Calu3 (cell line): ENCODE data around the gene GLT1D1. TPM values are rescaled to one million over a fixed set of nuclear protein-coding genes. Genes with fewer than 3 reads are reported as not detected.

Experiments used
- BruUV-seq: library from RNA; stranded (reverse); fragments of 400-500 nt; replicated peaks from 2 replicates; lab custom pipeline; 2021; lab: Mats Ljungman, UMichigan
- CTCF ChIA-PET: fragments of 300-600 bp; sonication (Branson Sonifier 250); formaldehyde crosslinking; loops from one replicate; lab custom pipeline; 2022; ENCODE audit warnings: antibody characterized with exemption; lab: Charles Lee
- DNase-seq: peaks from one replicate; pipeline ENCODE4 v3.0.0; 2022
- H3K27ac Mint-ChIP-seq: one replicate; pipeline ENCODE4 v1.8.0; 2022; ENCODE audit warnings: mixed read lengths; ENCODE audit not compliant: unreplicated experiment
- H3K27me3 Mint-ChIP-seq: one replicate; pipeline ENCODE4 v1.8.0; 2022; ENCODE audit warnings: mixed read lengths; ENCODE audit not compliant: unreplicated experiment
- H3K36me3 Mint-ChIP-seq: one replicate; pipeline ENCODE4 v1.8.0; 2022; ENCODE audit warnings: mild to moderate bottlenecking, moderate library complexity, mixed read lengths; ENCODE audit not compliant: insufficient read depth, unreplicated experiment
- H3K4me1 Mint-ChIP-seq: one replicate; pipeline ENCODE4 v1.8.0; 2022; ENCODE audit warnings: mild to moderate bottlenecking, low read depth, mixed read lengths; ENCODE audit not compliant: unreplicated experiment
- H3K4me3 Mint-ChIP-seq: one replicate; pipeline ENCODE4 v1.8.0; 2022; ENCODE audit warnings: mild to moderate bottlenecking, low read depth, moderate library complexity, mixed read lengths; ENCODE audit not compliant: unreplicated experiment
- H3K9me3 Mint-ChIP-seq: one replicate; pipeline ENCODE4 v1.8.0; 2022; ENCODE audit warnings: low read depth, mixed read lengths; ENCODE audit not compliant: unreplicated experiment
- intact Hi-C: fragments of 100-400 bp; cut with micrococcal nuclease; formaldehyde crosslinking; loops from one replicate; pipeline ENCODE4 v1.10.0; 2022; ENCODE audit not compliant: unreplicated experiment
- total RNA-seq: library from RNA; stranded (reverse); gene quantifications from 2 replicates; pipeline ENCODE4 v1.2.3, GENCODE V29; 2022
- TF ChIP-seq, protein P1 (sequence below): fragments of 200-600 bp; IDR thresholded peaks from one replicate; pipeline ENCODE4 v1.8.0; 2022; ENCODE audit warnings: antibody characterized with exemption; ENCODE audit not compliant: unreplicated experiment

Gene GLT1D1
- total RNA-seq, 1 experiment from 2014 or later: not detected

DNA sequence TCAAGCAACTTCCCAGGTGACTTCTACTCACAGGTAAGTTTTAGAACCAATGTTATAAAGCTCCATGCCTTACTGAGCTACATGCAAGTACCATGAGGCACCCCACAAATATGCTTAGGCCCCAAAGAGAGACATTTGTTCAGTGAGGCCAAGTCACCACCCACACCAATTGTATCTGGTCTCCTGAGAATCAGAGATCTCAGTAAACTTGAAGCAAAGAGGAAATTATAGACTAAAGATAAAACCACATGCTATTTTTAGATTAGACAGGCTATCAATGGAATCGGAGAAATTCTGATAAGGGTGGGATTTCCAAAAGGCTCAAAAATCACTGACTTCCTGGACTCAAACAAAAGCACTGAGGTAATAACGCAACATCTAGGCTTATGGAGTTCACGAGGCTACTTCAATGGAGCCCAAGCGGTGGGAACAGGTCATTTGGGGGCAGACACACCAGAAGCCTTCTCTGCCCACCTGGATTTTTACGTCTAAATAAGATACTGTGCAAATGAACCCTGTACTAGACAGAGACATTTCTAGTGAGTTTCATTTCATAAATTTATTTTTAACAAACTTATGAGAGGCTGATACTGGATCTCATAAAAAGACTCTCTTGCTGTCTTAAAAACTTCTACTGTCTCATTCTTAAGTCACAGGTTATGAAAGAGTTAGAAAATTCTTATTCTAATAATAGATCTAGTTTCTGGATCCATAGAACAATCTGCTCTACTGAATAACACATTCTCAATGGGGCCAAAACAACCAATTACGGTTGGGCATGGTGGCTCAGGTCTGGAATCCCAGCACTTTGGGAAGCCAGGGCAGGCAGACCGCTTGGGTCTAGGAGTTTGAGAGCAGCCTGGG, 37.3 kb upstream of the GLT1D1 start:
- intact Hi-C loops: no loop called here
- TF ChIP-seq, protein P1, sequence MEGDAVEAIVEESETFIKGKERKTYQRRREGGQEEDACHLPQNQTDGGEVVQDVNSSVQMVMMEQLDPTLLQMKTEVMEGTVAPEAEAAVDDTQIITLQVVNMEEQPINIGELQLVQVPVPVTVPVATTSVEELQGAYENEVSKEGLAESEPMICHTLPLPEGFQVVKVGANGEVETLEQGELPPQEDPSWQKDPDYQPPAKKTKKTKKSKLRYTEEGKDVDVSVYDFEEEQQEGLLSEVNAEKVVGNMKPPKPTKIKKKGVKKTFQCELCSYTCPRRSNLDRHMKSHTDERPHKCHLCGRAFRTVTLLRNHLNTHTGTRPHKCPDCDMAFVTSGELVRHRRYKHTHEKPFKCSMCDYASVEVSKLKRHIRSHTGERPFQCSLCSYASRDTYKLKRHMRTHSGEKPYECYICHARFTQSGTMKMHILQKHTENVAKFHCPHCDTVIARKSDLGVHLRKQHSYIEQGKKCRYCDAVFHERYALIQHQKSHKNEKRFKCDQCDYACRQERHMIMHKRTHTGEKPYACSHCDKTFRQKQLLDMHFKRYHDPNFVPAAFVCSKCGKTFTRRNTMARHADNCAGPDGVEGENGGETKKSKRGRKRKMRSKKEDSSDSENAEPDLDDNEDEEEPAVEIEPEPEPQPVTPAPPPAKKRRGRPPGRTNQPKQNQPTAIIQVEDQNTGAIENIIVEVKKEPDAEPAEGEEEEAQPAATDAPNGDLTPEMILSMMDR: no peak
- Mint-ChIP-seq H3K27me3 (no peaks in the 10 kb centered on the region), H3K9me3 (no peaks in the 10 kb centered on the region), H3K27ac (no peak overlapping the region), H3K36me3 (peaks cover 26% of the 10 kb centered on the region), H3K4me1 (peaks cover 32% of the 10 kb centered on the region), H3K4me3 (no peak overlapping the region)
- no TSS peak for BruUV-seq
- CTCF ChIA-PET: no interaction called here
- DNase-seq: no peak

DNA sequence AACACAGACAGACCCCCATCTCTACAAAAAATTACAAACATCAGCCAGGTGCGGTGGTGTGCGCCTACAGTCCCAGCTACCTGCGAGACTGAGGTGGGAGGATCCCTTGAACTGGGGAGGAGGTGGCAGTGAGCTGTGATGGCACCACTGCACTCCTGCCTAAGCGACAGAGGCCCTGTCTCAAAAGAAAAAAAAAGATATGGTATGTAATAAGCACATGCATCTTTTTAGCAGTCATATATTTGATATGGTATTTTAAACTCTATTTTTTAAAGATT, 36.7 kb upstream of the GLT1D1 start:
- H3K27me3 Mint-ChIP-seq: no peaks in the 10 kb centered on the region
- no peak overlapping the region for H3K4me3 Mint-ChIP-seq
- intact Hi-C loops: no loop called here
- DNase-seq: no peak
- TF ChIP-seq, protein P1: no peak
- CTCF ChIA-PET: no interaction called here
- no peaks in the 10 kb centered on the region for H3K9me3 Mint-ChIP-seq
- peaks cover 38% of the 10 kb centered on the region for H3K4me1 Mint-ChIP-seq
- H3K36me3 Mint-ChIP-seq: peaks cover 20% of the 10 kb centered on the region
- no TSS peak for BruUV-seq
- no peak overlapping the region for H3K27ac Mint-ChIP-seq

DNA sequence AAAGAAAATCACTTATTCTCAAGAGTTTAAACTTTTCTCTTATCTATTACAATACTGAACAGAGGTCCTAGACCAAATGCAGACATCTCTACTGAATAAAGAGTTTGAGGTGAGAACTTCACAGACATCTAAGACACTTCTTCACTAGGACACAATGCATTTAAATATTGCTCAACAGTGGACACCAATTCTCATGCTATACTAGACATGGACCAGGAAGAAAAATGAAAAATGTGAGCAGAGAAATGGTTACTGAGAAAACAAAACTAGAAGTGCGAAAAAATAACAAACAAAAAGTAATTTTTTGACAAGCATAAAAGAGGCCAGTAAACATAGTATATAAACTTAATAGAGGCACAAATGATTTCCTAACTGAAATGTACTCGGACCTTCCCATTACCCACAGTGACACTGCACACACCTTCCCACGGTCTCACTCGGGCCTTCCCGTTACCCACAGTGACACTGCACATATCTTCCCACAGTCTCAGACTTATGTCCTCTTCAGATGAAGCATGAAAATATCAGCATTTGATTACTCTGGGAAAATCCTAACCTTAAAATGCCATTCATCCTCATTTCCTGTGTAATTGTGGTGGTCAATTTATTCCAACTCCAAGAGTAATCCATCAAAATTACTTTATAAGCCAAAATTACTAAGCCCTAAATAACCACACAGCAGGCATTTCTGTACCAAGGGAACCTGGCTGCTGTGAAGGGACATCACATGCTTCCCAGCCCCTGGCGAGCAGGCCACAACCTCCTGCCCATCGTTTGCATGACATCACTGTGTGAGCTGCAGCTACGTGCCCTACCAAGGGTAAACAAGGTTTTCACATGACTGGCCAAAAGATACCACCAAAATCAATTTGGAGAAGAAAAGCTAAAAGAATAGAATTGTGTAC, 35.9 kb upstream of the GLT1D1 start:
- H3K9me3 Mint-ChIP-seq: no peaks in the 10 kb centered on the region
- no peaks in the 10 kb centered on the region for H3K27me3 Mint-ChIP-seq
- peak overlapping the region; percentile 29 for H3K4me3 Mint-ChIP-seq
- CTCF ChIA-PET: interaction anchor here (0.7 kb wide), 1 partner anchor 789 kb away, joined by 3 read pairs; no protein-coding TSS in a partner anchor
- TF ChIP-seq, protein P1: no peak
- no TSS peak for BruUV-seq
- intact Hi-C loops: no loop called here
- peak; percentile 54 for DNase-seq
- H3K4me1 Mint-ChIP-seq: peaks cover 46% of the 10 kb centered on the region
- peak overlapping the region; percentile 37 for H3K27ac Mint-ChIP-seq
- peaks cover 12% of the 10 kb centered on the region for H3K36me3 Mint-ChIP-seq

DNA sequence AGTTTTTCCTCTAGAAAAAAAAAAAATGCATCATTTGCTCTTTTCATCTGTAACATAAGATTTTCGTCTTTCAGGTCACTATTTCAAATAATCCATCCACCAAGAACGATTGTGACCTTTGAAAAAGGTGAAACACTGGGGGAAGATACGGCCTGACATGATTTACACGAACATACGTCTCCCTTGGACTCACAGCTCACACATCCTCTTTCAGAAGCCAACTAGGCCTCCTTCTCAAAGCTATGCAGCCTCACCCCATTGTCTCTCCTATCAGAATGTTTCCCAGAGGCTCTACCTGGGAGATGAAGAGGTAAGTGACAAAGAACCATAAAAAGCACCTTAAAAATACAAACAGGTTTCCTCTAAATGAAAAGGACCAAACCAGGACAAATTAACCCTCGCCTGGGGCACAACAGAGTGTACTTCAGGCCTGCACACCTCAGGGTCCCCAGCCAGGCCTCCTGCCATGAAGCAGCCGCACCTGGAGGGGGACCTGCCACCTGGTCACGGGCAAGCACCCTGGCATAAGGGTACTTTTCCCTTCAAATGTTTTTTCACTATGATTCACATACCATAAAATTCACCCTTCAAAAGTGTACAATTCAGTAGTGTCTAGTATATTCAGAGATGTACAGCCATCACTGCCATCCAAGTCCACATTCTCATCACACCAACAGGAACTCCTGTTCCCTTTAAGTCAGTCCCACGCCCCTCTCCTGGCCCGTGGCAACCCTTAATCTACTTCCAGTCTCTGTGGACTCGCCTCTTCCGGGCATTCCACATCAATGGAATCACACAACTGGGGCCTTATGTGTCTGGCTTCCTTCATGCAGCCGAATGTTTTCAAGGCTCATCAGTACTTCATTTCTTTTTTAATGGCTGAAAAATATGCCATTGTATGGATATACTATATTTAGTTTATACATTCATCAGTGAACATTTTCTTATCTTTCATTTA, 34.9 kb upstream of the GLT1D1 start:
- Mint-ChIP-seq H3K4me1 (peaks cover 46% of the 10 kb centered on the region), H3K27me3 (no peaks in the 10 kb centered on the region), H3K4me3 (peak overlapping the region; percentile 29), H3K9me3 (no peaks in the 10 kb centered on the region), H3K27ac (peak overlapping the region; percentile 60), H3K36me3 (peaks cover 15% of the 10 kb centered on the region)
- CTCF ChIA-PET: interaction anchor here (0.7 kb wide), 1 partner anchor 788 kb away, joined by 3 read pairs; no protein-coding TSS in a partner anchor
- BruUV-seq: no TSS peak
- peak; percentile 32 for DNase-seq
- TF ChIP-seq, protein P1: no peak
- intact Hi-C loops: no loop called here
